GM11168 (cell line): ENCODE data around the gene RMDN3.

Experiments
- in situ Hi-C: fragments of 300-500 bp; cut with MboI; formaldehyde crosslinking; loops from one replicate; pipeline ENCODE4 v1.12.0; 2022; ENCODE audit warnings: low sequenced_read_pairs; ENCODE audit not compliant: unreplicated experiment

The RMDN3 gene

DNA sequence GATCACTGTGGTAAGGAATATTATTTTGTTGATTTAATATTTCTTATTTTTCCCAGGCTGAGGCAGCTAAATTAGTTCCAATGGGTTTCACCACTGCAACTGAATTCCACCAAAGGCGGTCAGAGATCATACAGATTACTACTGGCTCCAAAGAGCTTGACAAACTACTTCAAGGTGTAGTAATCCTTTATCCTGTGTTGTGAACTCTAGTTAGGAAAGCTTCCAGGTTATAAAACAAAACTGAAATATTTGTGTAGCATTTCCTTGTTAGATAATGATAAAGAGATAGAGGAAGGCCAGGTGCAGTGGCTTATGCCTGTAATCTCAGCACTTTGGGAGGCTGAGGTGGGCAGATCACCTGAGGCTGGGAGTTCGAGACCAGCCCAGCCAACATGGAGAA is 48.9 kb downstream of the RMDN3 start:
- in situ Hi-C loops: no loop called here

GRCh38 chr15:40702077-40702476 is 53.0 kb downstream of the RMDN3 start:
- in situ Hi-C loops: loop anchor here (5.0 kb wide), 1 partner anchor 85 kb away; no protein-coding TSS in a partner anchor

GRCh38 chr15:40697916-40698315 is 57.1 kb downstream of the RMDN3 start:
- in situ Hi-C loops: no loop called here

DNA sequence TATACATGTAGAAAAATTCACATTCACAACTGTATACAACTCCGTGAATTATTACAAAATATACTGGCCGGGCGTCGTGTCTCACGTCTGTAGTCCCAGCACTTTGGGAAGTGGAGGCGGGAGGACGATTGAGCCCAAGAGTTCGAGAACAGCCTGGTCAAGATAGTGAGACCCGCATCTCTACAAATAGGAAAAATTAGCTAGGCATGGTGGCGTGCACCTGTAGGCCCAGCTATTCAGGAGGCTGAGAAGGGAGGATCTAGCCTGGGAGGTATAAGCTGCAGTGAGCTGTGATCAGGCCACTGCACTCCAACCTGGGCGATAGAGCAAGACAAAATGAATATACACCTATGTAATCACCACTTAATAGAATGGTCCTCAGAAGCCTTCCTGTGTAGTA is 58.8 kb downstream of the RMDN3 start:
- in situ Hi-C loops: no loop called here

GRCh38 chr15:40695469-40695890 is 59.6 kb downstream of the RMDN3 start:
- in situ Hi-C loops: no loop called here

GRCh38 chr15:40694688-40695468 is 60.2 kb downstream of the RMDN3 start, which contains the start of gene RAD51:
Gene RAD51, plus strand, starts transcription at chr15:40695174. Its CDS starts 3,585 bp downstream, at chr15:40698759.
- in situ Hi-C loops: no loop called here

- in situ Hi-C loops: no loop called here
Observed at GRCh38 chr15:40693904-40694687, 61.0 kb downstream of the RMDN3 start.

DNA sequence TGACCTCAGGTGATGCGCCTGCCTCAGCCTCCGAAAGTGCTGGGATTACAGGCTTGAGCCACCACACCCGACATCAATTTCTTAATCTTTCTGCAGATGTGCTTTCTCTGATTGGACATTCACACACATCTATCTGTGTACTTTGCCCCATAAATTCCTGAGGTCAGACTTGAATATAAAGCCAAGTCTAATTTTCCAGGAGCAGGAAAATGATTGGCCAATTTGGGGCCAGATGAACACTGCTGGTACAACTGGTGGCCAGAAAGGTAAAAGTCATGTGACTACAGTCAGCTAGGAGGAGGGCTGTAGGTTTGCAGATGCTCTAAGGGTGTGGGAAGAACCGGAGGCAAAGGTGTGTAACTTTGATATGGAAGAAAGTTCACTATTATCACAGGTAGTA is 63.3 kb downstream of the RMDN3 start:
- in situ Hi-C loops: no loop called here

GRCh38 chr15:40688932-40689799 is 65.9 kb downstream of the RMDN3 start:
- in situ Hi-C loops: no loop called here
